Ovary (tissue), 9 donors: ENCODE measurements around the gene FAT2. TPM values are rescaled to one million over a fixed set of nuclear protein-coding genes. Genes with fewer than 3 reads are reported as not detected.

ENCODE experiments used
- DNase-seq, 5 donors: peaks; one replicate each; pipeline ENCODE4 v3.0.0-alpha.2; 2019 to 2020
- H3K27ac ChIP-seq, 2 donors: fragments of 200-600 bp; one replicate each; pipeline versions ENCODE4 v1.5.1 to v1.8.0; 2019 to 2022
- H3K27me3 ChIP-seq: fragments of 200-600 bp; one replicate; pipeline ENCODE4 v1.8.0; 2022
- H3K36me3 ChIP-seq: fragments of 200-600 bp; sonication (generic); one replicate; pipeline ENCODE4 v1.5.1; 2019
- H3K4me1 ChIP-seq: one replicate; pipeline ENCODE4 v1.8.1; 2013; ENCODE audit warnings: mild to moderate bottlenecking, moderate library complexity; ENCODE audit not compliant: insufficient read depth
- H3K4me3 ChIP-seq: fragments of 200-600 bp; sonication (generic); one replicate; pipeline ENCODE4 v1.5.1; 2017
- H3K9me3 ChIP-seq, 2 donors: fragments of 200-600 bp in 1 of 2; sonication (generic) in 1 of 2; one replicate each; pipeline versions ENCODE4 v1.5.1 to v1.8.1; 2013 to 2019; ENCODE audit warnings: mild to moderate bottlenecking in 1 of 2, moderate library complexity in 1 of 2
- EP300 ChIP-seq: sonication (generic); formaldehyde crosslinking; IDR thresholded peaks from one replicate; pipeline ENCODE4 v1.6.1; 2017; ENCODE audit warnings: antibody characterized with exemption
- POLR2A ChIP-seq: fragments of 450-650 bp; IDR thresholded peaks from one replicate; pipeline ENCODE4 v1.6.1; 2017; ENCODE audit warnings: antibody characterized with exemption, mild to moderate bottlenecking, moderate library complexity
- WGBS, 3 donors: extraction: QIAGEN DNeasy Blood & Tissue Kit in 1 of 3; methylation state at CpG; one replicate each; pipeline versions ENCODE4 v1.1.5 to v1.1.7; 2013 to 2017; 5-methylcytosine and 5-hydroxymethylcytosine counted together
- intact Hi-C, 4 donors: fragments of 100-400 bp; cut with DNase I; formaldehyde crosslinking; loops; one replicate each; pipeline versions ENCODE4 v1.11.0 to v1.15.1; 2022 to 2023
- polyA plus RNA-seq, 2 donors: library from polyadenylated mRNA; stranded (reverse); fragments of 200-250 nt in 1 of 2; fragments of 350-450 nt in 1 of 2; fragmentation: Illumina TruSeq in 1 of 2; extraction: RNeasy Lipid Tissue Mini Kit (QIAGEN cat#74804) in 1 of 2; gene quantifications; one replicate each; pipeline ENCODE4 v1.2.3, GENCODE V29; 2013 to 2014
- total RNA-seq, 7 donors: library from RNA; depleted of rRNA in 2 of 7; stranded (reverse); fragments of >200 nt in 2 of 7; fragmentation: NEBNext Ultra II Directional in 3 of 7; extraction: Animal tissue kit (Norgen Biotek cat#: 25700) in 3 of 7; gene quantifications; one replicate each; pipeline versions ENCODE4 v1.1.0 to v1.2.4, GENCODE V29; 2016 to 2023
- TF ChIP-seq, protein P1 (sequence below), 3 donors: fragments of 450-650 bp in 2 of 3; fragments of 200-600 bp in 1 of 3; IDR thresholded peaks; one replicate each; pipeline versions ENCODE4 v1.5.1 to v1.8.0; 2016 to 2022; ENCODE audit warnings: antibody characterized with exemption in 3 of 3, mild to moderate bottlenecking in 1 of 3
- donor health status: DM: no; HTN: no; CAD: no; lungs with moderate emphysema.
- donor health status: DM: no; HTN: no; CAD: no.
- donor health status: Bipolar disorder and iron deficiency.
- donor health status: DM: yes; HTN: yes; CAD: no.
- donor health status: DM: no; HTN: no; CAD: no.
- donor health status: DM: yes; HTN: yes; CAD: no.

The FAT2 gene
- total and polyA plus RNA-seq, 9 donors, result 0.01 to 0.74 (median 0.14) TPM; not detected in 1

DNA sequence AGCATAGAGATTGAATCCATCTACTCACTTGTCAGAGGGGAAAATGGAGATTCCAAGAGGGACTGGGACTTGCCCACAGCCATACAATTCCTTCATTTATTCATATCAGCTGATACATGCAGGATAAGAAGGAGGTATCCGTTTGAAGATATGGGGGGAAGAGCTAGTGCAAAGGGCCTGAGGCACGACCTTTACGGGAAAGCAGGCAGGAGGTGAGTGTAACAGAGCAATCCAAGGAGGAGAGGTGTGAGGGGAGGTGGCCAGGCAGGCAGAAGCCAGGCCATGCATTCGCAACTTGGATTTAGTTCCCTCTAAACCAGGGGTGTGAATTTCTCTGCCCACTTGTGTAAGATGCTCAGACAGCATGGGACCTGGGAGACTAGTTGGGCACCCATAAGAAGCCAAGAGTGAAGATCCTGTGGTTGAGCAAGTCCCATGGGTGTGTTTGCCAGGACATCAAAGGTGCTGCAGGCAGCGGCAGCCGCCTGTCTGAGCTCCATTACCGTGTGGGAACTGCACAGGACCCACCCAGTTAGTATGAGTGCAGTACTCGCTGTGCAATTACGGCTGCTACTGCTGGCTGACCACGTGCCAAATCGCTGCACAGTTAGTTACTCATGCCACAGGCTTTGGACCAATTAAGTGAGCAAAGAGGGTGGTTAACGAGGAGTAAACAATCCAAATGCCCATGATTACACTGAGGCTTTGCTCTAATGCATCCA lies 31.4 kb upstream of the FAT2 start:
- intact Hi-C loops, result no loop called here
- no peak for DNase-seq
- no peaks in the 10 kb centered on the region for H3K9me3 ChIP-seq
- H3K27ac ChIP-seq, result no peak overlapping the region
- H3K4me1 ChIP-seq, result no peaks in the 10 kb centered on the region
- no peaks in the 10 kb centered on the region for H3K27me3 ChIP-seq
- 71 to 77% (median 72%) methylated on average over 12 of the region's 12 CpGs for WGBS, 3 donors
- H3K4me3 ChIP-seq, result no peak overlapping the region
- H3K36me3 ChIP-seq, result no peaks in the 10 kb centered on the region
- no peak for TF ChIP-seq EP300
- no peak for TF ChIP-seq POLR2A
- TF ChIP-seq, protein P1, sequence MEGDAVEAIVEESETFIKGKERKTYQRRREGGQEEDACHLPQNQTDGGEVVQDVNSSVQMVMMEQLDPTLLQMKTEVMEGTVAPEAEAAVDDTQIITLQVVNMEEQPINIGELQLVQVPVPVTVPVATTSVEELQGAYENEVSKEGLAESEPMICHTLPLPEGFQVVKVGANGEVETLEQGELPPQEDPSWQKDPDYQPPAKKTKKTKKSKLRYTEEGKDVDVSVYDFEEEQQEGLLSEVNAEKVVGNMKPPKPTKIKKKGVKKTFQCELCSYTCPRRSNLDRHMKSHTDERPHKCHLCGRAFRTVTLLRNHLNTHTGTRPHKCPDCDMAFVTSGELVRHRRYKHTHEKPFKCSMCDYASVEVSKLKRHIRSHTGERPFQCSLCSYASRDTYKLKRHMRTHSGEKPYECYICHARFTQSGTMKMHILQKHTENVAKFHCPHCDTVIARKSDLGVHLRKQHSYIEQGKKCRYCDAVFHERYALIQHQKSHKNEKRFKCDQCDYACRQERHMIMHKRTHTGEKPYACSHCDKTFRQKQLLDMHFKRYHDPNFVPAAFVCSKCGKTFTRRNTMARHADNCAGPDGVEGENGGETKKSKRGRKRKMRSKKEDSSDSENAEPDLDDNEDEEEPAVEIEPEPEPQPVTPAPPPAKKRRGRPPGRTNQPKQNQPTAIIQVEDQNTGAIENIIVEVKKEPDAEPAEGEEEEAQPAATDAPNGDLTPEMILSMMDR (IDR thresholded peaks at IDR 0.05), result no peak

DNA sequence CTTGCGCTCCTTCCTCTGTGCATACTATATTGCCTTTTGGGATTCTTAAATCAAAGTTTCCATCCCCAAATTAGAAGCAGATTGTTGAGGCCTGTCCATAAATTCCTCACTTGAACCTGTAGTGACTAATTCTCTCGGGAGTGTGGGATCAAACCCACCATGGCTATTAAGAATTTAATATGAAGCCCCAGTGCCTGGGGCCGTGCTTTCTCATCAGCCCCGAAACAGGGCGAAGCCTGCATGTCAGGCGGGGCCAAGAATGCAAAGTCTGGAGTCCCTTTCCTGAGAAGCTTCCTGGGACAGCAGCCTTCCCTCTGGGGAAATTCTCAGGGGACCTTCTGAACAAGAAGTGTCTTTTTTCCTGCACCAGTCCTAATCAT lies 29.3 kb upstream of the FAT2 start:
- H3K4me1 ChIP-seq, result no peaks in the 10 kb centered on the region
- no peaks in the 10 kb centered on the region for H3K36me3 ChIP-seq
- 68 to 87% (median 72%) methylated on average over 6 of the region's 6 CpGs for WGBS, 3 donors
- no peaks in the 10 kb centered on the region for H3K27me3 ChIP-seq
- H3K27ac ChIP-seq, result no peak overlapping the region
- TF ChIP-seq EP300, result no peak
- no peak for TF ChIP-seq POLR2A
- TF ChIP-seq, protein P1 (IDR thresholded peaks at IDR 0.05), result no peak
- intact Hi-C loops, result no loop called here
- no peak overlapping the region for H3K4me3 ChIP-seq
- no peak for DNase-seq
- H3K9me3 ChIP-seq, result no peaks in the 10 kb centered on the region

DNA sequence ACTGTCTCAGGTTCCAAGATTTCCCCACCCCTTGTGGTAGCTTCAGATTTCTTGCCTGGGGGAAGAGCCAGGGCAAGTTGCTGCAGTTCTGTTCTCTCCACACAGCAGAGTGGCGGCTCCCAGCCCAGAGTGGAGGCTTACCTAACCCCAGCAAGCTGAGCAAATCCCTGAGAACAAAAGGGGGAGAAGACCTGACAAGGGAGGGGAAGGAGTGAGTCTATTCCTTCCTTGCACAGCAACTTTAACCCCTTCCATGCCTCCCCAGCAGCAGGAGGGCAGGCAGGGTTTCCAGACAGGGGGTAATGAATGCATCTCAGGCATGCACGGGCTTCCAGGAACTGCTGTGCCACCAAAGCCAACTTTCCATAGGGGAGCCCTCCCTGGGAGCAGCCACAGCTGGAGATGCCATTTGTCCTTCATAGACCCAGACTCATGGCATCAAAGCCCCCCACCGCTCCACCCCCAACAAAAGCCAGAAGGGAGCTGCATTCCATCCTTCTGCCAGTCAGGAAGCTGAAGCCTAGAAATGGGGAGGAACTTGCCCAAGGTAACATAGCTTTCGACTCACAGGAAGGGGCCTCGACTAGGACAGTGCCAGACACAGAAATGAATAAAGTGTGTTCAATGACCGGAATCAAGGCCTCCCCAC lies 28.8 kb upstream of the FAT2 start:
- DNase-seq, result no peak
- no peak overlapping the region for H3K27ac ChIP-seq
- H3K4me3 ChIP-seq, result no peak overlapping the region
- H3K27me3 ChIP-seq, result no peaks in the 10 kb centered on the region
- no peaks in the 10 kb centered on the region for H3K4me1 ChIP-seq
- 55 to 72% (median 61%) methylated on average over 6 of the region's 6 CpGs for WGBS, 3 donors
- TF ChIP-seq, protein P1 (IDR thresholded peaks at IDR 0.05), result no peak
- TF ChIP-seq EP300 (no peak), POLR2A (no peak)
- H3K9me3 ChIP-seq, result no peaks in the 10 kb centered on the region
- intact Hi-C loops, result no loop called here
- H3K36me3 ChIP-seq, result no peaks in the 10 kb centered on the region

DNA sequence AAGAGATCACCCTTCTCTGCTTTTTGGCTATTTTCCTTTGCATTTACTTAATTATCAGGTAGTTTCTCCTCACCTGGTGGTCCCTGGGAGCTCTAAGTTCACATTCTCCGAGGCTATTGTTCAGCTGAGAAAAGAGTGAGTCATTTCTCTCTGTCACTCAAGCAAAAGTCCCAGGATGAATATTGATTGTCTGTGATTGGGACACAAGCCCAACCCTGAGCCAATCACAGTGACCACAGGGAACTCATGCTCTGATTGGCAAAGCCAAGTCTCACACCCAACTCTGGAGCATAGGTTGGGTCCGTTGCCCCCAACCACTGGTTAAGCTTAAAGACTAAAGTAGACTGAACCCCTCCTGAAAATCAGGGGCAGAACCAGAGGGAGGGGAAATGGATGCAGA lies 27.8 kb upstream of the FAT2 start:
- DNase-seq, result no peak
- WGBS, 3 donors, result 48 to 60% (median 52%) methylated on average over 2 of the region's 2 CpGs
- Histone ChIP-seq H3K4me3 (no peak overlapping the region), H3K27ac (no peak overlapping the region), H3K9me3 (no peaks in the 10 kb centered on the region), H3K27me3 (no peaks in the 10 kb centered on the region), H3K36me3 (no peaks in the 10 kb centered on the region), H3K4me1 (no peaks in the 10 kb centered on the region)
- TF ChIP-seq, protein P1 (IDR thresholded peaks at IDR 0.05), result no peak
- no peak for TF ChIP-seq EP300
- no peak for TF ChIP-seq POLR2A
- intact Hi-C loops, result no loop called here
